Fibroblast of villous mesenchyme (primary cell): ENCODE measurements around the gene RABGEF1. TPM values are rescaled to one million over a fixed set of nuclear protein-coding genes. Genes with fewer than 3 reads are reported as not detected.

Experiments
- DNase-seq: peaks from one replicate; pipeline ENCODE4 v3.0.0-alpha.2; 2010; ENCODE audit warnings: low read depth
- H3K4me3 ChIP-seq: 2 replicates; pipeline ENCODE4 v1.5.1; 2011; ENCODE audit warnings: low read depth, mild to moderate bottlenecking, low read length
- CTCF ChIP-seq: IDR thresholded peaks from 2 replicates; pipeline ENCODE4 v1.5.1; 2012; ENCODE audit warnings: low read depth, mild to moderate bottlenecking, low read length; ENCODE audit not compliant: insufficient read depth
- total RNA-seq: library from RNA; depleted of rRNA; stranded (reverse); fragments of >200 nt; gene quantifications from 2 replicates; pipeline ENCODE4 v1.2.3, GENCODE V29; 2012

RABGEF1 gene
- total RNA-seq, 1 donor = 61.7 TPM

- no peak overlapping the region for H3K4me3 ChIP-seq
- no peak for DNase-seq
- TF ChIP-seq CTCF = no peak
Measured at GRCh38 chr7:66725843-66726242, 14.7 kb upstream of the RABGEF1 start.

GRCh38 chr7:66727058-66727457 is 13.5 kb upstream of the RABGEF1 start:
- no peak for DNase-seq
- no peak overlapping the region for H3K4me3 ChIP-seq
- TF ChIP-seq CTCF = no peak

- DNase-seq = no peak
- no peak for TF ChIP-seq CTCF
- H3K4me3 ChIP-seq = no peak overlapping the region
Measured at GRCh38 chr7:66728571-66728970, 12.0 kb upstream of the RABGEF1 start.

- no peak for DNase-seq
- no peak overlapping the region for H3K4me3 ChIP-seq
- TF ChIP-seq CTCF = no peak
Measured at GRCh38 chr7:66729274-66729673, 11.3 kb upstream of the RABGEF1 start.

- no peak for TF ChIP-seq CTCF
- no peak for DNase-seq
Measured at GRCh38 chr7:66731986-66732385, 8.5 kb upstream of the RABGEF1 start.

GRCh38 chr7:66732439-66732838 is 8.1 kb upstream of the RABGEF1 start:
- no peak for TF ChIP-seq CTCF
- H3K4me3 ChIP-seq = no peak overlapping the region
- no peak for DNase-seq

More at GRCh38 chr7:66731986-66732385, 8.5 kb upstream of the RABGEF1 start:
- H3K4me3 ChIP-seq = no peak overlapping the region

GRCh38 chr7:66734006-66734405 is 6.5 kb upstream of the RABGEF1 start:
- no peak for TF ChIP-seq CTCF
- no peak overlapping the region for H3K4me3 ChIP-seq
- no peak for DNase-seq
